Ovary (tissue), 3 donors: ENCODE measurements around the gene XYLT1.

Experiments used
- EP300 ChIP-seq: sonication (generic); formaldehyde crosslinking; IDR thresholded peaks from one replicate; pipeline ENCODE4 v1.6.1; 2017; ENCODE audit warnings: antibody characterized with exemption
- POLR2A ChIP-seq: fragments of 450-650 bp; IDR thresholded peaks from one replicate; pipeline ENCODE4 v1.6.1; 2017; ENCODE audit warnings: antibody characterized with exemption, mild to moderate bottlenecking, moderate library complexity
- TF ChIP-seq, protein P1 (sequence below), 3 donors: fragments of 450-650 bp in 2 of 3; fragments of 200-600 bp in 1 of 3; IDR thresholded peaks; one replicate each; pipeline versions ENCODE4 v1.5.1 to v1.8.0; 2016 to 2022; ENCODE audit warnings: antibody characterized with exemption in 3 of 3, mild to moderate bottlenecking in 1 of 3
- donor health status: DM: no; HTN: no; CAD: no.

DNA sequence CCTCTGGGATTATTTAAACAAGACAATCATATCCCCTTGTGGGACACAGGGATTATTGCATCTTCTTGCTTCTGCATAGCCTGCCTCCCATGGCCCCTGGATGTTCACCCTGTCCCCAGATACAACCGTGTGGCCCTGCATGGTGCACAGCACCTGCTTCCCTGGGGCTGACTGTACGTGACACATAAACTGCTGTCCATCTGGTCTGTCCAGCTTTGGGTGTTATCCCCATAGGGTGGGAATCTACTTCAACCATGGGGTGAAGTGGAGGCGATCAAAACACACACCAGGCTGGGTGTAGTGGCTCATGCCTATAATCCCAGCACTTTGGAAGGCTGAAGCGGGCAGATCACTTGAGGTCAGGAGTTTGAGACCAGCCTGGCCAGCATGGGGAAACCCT lies 138.8 kb downstream of the XYLT1 start:
- TF ChIP-seq POLR2A (no peak), EP300 (no peak)
- TF ChIP-seq, protein P1, sequence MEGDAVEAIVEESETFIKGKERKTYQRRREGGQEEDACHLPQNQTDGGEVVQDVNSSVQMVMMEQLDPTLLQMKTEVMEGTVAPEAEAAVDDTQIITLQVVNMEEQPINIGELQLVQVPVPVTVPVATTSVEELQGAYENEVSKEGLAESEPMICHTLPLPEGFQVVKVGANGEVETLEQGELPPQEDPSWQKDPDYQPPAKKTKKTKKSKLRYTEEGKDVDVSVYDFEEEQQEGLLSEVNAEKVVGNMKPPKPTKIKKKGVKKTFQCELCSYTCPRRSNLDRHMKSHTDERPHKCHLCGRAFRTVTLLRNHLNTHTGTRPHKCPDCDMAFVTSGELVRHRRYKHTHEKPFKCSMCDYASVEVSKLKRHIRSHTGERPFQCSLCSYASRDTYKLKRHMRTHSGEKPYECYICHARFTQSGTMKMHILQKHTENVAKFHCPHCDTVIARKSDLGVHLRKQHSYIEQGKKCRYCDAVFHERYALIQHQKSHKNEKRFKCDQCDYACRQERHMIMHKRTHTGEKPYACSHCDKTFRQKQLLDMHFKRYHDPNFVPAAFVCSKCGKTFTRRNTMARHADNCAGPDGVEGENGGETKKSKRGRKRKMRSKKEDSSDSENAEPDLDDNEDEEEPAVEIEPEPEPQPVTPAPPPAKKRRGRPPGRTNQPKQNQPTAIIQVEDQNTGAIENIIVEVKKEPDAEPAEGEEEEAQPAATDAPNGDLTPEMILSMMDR (IDR thresholded peaks at IDR 0.05): no peak
